HepG2 (cell line): ENCODE results near the gene TUT1. TPM values are rescaled to one million over a fixed set of nuclear protein-coding genes. Genes with fewer than 3 reads are reported as not detected.

ENCODE experiments used
- ATF7 ChIP-seq, 2 experiments: fragments of 450-650 bp in 1 of 2; sonication (generic) in 1 of 2; formaldehyde crosslinking in 1 of 2; IDR thresholded peaks; 2 replicates each; pipeline versions ENCODE4 v1.4.0 to v1.6.1; 2016 to 2020; ENCODE audit warnings: antibody characterized with exemption in 1 of 2, mild to moderate bottlenecking in 1 of 2, missing genetic modification reagents in 1 of 2
- ATRX ChIP-seq: sonication (generic); formaldehyde crosslinking; IDR thresholded peaks from 2 replicates; pipeline ENCODE4 v1.4.0; 2020; ENCODE audit warnings: missing genetic modification reagents, borderline replicate concordance
- CAMTA2 ChIP-seq: sonication (generic); formaldehyde crosslinking; IDR thresholded peaks from 2 replicates; pipeline ENCODE4 v1.4.0; 2020; ENCODE audit warnings: mild to moderate bottlenecking, missing genetic modification reagents, borderline replicate concordance
- EZH2 ChIP-seq: conservative IDR thresholded peaks from 2 replicates; pipeline ENCODE4 v1.6.1; 2012; ENCODE audit warnings: mild to moderate bottlenecking, low read depth, low read length, moderate library complexity
- FOXJ3 ChIP-seq: sonication (generic); formaldehyde crosslinking; IDR thresholded peaks from 2 replicates; pipeline ENCODE4 v1.4.0; 2020; ENCODE audit warnings: missing genetic modification reagents, mild to moderate bottlenecking, borderline replicate concordance
- FOXK2 ChIP-seq: fragments of 450-650 bp; IDR thresholded peaks from 2 replicates; pipeline ENCODE4 v1.6.1; 2016
- KAT2B ChIP-seq: fragments of 150-350 bp; IDR thresholded peaks from 2 replicates; pipeline ENCODE4 v1.6.1; 2014; ENCODE audit warnings: low read depth, low read length, borderline replicate concordance
- MBD4 ChIP-seq: IDR thresholded peaks from 2 replicates; pipeline ENCODE4 v1.6.1; 2012; ENCODE audit warnings: low read length, inconsistent platforms, borderline replicate concordance
- NCOR1 ChIP-seq: fragments of 200-600 bp; sonication (generic); IDR thresholded peaks from 2 replicates; pipeline ENCODE4 v1.7.0; 2017; ENCODE audit warnings: antibody characterized with exemption, low read length, borderline replicate concordance
- NONO ChIP-seq, 2 experiments: fragments of 450-650 bp in 1 of 2; sonication (generic) in 1 of 2; formaldehyde crosslinking in 1 of 2; IDR thresholded peaks in 1 of 2; conservative IDR thresholded peaks in 1 of 2; 2 replicates each; pipeline versions ENCODE4 v1.6.1 to v1.8.0; 2017 to 2022; ENCODE audit warnings: mild to moderate bottlenecking in 1 of 2, missing genetic modification reagents in 1 of 2, moderate library complexity in 1 of 2
- TCF7 ChIP-seq: sonication (generic); IDR thresholded peaks from 2 replicates; pipeline ENCODE4 v1.6.1; 2016; ENCODE audit warnings: antibody characterized with exemption, low read depth
- XBP1 ChIP-seq: sonication (generic); formaldehyde crosslinking; IDR thresholded peaks from 2 replicates; pipeline ENCODE4 v1.5.0; 2020; ENCODE audit warnings: missing genetic modification reagents
- ZFAT ChIP-seq: sonication (generic); formaldehyde crosslinking; conservative IDR thresholded peaks from 2 replicates; pipeline ENCODE4 v1.8.1; 2023; ENCODE audit warnings: missing genetic modification reagents, inconsistent platforms
- ZNF12 ChIP-seq: sonication (generic); formaldehyde crosslinking; IDR thresholded peaks from 2 replicates; pipeline ENCODE4 v1.5.0; 2020; ENCODE audit warnings: missing genetic modification reagents
- ZNF20 ChIP-seq: sonication (generic); formaldehyde crosslinking; IDR thresholded peaks from 2 replicates; pipeline ENCODE4 v1.4.0; 2020; ENCODE audit warnings: mild to moderate bottlenecking, moderate library complexity, missing genetic modification reagents
- ZNF296 ChIP-seq: sonication (generic); formaldehyde crosslinking; conservative IDR thresholded peaks from 2 replicates; pipeline ENCODE4 v1.5.0; 2020; ENCODE audit warnings: mild to moderate bottlenecking, missing genetic modification reagents
- ZNF350 ChIP-seq: sonication (generic); formaldehyde crosslinking; IDR thresholded peaks from 2 replicates; pipeline ENCODE4 v1.4.0; 2020; ENCODE audit warnings: mild to moderate bottlenecking, low read depth, missing genetic modification reagents, borderline replicate concordance
- ZSCAN25 ChIP-seq: sonication (generic); formaldehyde crosslinking; IDR thresholded peaks from 2 replicates; pipeline ENCODE4 v1.8.0; 2022; ENCODE audit warnings: mild to moderate bottlenecking, missing genetic modification reagents
- polyA plus RNA-seq, 8 experiments: library from polyadenylated mRNA; depleted of rRNA in 3 of 8; stranded (reverse) in 7 of 8; unstranded in 1 of 8; fragments of >200 nt; fragmentation: Illumina TruSeq in 4 of 8; extraction: Trizol in 4 of 8; gene quantifications; 2 replicates each; pipeline versions ENCODE4 v1.2.1 to v1.2.3, GENCODE V29; 2011 to 2016; ENCODE audit warnings: low read depth in 4 of 8, missing spikeins in 1 of 8, mixed read lengths in 1 of 8; ENCODE audit not compliant: insufficient read depth in 1 of 8
- total RNA-seq, 5 experiments: library from RNA; depleted of rRNA; stranded (reverse); fragments of >200 nt; fragmentation: Illumina TruSeq; extraction: Trizol; gene quantifications; 2 replicates each; pipeline ENCODE4 v1.2.3, GENCODE V29; 2016; ENCODE audit warnings: low read depth in 1 of 5
- TF ChIP-seq, protein P1 (sequence below): IDR thresholded peaks from 2 replicates; pipeline ENCODE4 v1.4.0; 2020; ENCODE audit warnings: mild to moderate bottlenecking, missing genetic modification reagents
- TF ChIP-seq, protein P2 (sequence below): sonication (generic); formaldehyde crosslinking; IDR thresholded peaks from 2 replicates; pipeline ENCODE4 v1.8.1; 2023; ENCODE audit warnings: mild to moderate bottlenecking, missing genetic modification reagents
- TF ChIP-seq, protein P3 (sequence below): sonication (generic); formaldehyde crosslinking; IDR thresholded peaks from 2 replicates; pipeline ENCODE4 v1.4.0; 2020; ENCODE audit warnings: missing genetic modification reagents

The TUT1 gene
- total and polyA plus RNA-seq, 2 of the 13 experiments (the other 11 are each of a cell fraction or from before 2014, with no cell fraction given): 9.7 to 14.3 TPM

DNA sequence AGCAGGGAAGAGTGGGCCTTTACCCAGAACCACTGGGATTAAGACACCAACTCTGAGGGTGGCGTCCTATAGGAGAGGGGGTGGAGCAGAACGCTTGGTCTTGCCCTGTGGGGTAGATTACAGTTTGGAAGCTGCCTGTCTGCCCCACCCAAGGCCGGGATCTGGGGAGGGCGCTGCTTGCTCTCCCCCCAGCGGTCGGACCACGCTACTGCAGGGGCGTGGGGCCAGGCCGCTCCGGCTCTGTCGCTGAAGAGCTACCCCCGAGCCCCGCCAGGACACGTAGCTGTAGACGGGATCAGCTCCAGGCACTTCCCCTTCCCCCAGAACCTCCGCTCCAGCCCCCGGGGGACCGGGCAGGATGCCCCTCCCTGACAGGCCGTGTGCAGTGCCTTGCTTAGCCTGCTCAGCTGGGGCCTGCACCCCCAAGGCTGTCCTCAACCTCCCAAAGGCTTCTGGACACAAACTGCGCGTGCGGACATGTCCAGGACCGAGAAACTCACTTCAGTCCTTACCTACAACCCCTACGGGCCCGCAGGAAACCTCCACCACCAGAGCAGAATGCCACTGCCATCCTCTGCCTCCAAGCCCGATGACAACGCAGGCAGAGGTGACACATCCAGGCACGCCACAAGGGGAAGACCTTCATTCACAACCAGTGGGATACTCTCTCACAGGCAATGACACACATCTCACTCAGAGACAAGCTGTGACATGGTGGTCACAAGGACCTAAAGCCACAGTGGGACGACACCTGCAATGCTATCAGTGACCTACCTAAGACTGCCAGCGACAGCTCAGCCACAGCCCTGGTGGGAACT lies 48.4 kb downstream of the TUT1 start (continued):
- TF ChIP-seq, protein P1, sequence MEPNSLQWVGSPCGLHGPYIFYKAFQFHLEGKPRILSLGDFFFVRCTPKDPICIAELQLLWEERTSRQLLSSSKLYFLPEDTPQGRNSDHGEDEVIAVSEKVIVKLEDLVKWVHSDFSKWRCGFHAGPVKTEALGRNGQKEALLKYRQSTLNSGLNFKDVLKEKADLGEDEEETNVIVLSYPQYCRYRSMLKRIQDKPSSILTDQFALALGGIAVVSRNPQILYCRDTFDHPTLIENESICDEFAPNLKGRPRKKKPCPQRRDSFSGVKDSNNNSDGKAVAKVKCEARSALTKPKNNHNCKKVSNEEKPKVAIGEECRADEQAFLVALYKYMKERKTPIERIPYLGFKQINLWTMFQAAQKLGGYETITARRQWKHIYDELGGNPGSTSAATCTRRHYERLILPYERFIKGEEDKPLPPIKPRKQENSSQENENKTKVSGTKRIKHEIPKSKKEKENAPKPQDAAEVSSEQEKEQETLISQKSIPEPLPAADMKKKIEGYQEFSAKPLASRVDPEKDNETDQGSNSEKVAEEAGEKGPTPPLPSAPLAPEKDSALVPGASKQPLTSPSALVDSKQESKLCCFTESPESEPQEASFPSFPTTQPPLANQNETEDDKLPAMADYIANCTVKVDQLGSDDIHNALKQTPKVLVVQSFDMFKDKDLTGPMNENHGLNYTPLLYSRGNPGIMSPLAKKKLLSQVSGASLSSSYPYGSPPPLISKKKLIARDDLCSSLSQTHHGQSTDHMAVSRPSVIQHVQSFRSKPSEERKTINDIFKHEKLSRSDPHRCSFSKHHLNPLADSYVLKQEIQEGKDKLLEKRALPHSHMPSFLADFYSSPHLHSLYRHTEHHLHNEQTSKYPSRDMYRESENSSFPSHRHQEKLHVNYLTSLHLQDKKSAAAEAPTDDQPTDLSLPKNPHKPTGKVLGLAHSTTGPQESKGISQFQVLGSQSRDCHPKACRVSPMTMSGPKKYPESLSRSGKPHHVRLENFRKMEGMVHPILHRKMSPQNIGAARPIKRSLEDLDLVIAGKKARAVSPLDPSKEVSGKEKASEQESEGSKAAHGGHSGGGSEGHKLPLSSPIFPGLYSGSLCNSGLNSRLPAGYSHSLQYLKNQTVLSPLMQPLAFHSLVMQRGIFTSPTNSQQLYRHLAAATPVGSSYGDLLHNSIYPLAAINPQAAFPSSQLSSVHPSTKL (CRISPR knock-in tag): 0 out of 2 replicates have a peak, but pooled peaks have one; percentile 16
- TF ChIP-seq ZNF296 (CRISPR knock-in tag): no peak
- no peak for TF ChIP-seq FOXJ3 (CRISPR knock-in tag)
- TF ChIP-seq NCOR1: no peak
- no peak for TF ChIP-seq ZNF20
- TF ChIP-seq NONO (IDR thresholded peaks at IDR 0.05): no peak
- no peak for TF ChIP-seq NONO (CRISPR knock-in tag; conservative IDR thresholded peaks at IDR 0.05)
- TF ChIP-seq ATRX (CRISPR knock-in tag): no peak
- no peak for TF ChIP-seq ATF7 (IDR thresholded peaks at IDR 0.05)
- no peak for TF ChIP-seq ATF7 (CRISPR knock-in tag; IDR thresholded peaks at IDR 0.05)
- no peak for TF ChIP-seq ZNF350 (CRISPR knock-in tag)
- no peak for TF ChIP-seq TCF7
- TF ChIP-seq, protein P2, sequence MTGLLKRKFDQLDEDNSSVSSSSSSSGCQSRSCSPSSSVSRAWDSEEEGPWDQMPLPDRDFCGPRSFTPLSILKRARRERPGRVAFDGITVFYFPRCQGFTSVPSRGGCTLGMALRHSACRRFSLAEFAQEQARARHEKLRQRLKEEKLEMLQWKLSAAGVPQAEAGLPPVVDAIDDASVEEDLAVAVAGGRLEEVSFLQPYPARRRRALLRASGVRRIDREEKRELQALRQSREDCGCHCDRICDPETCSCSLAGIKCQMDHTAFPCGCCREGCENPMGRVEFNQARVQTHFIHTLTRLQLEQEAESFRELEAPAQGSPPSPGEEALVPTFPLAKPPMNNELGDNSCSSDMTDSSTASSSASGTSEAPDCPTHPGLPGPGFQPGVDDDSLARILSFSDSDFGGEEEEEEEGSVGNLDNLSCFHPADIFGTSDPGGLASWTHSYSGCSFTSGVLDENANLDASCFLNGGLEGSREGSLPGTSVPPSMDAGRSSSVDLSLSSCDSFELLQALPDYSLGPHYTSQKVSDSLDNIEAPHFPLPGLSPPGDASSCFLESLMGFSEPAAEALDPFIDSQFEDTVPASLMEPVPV (CRISPR knock-in tag): no peak
- TF ChIP-seq KAT2B: no peak
- TF ChIP-seq, protein P3, sequence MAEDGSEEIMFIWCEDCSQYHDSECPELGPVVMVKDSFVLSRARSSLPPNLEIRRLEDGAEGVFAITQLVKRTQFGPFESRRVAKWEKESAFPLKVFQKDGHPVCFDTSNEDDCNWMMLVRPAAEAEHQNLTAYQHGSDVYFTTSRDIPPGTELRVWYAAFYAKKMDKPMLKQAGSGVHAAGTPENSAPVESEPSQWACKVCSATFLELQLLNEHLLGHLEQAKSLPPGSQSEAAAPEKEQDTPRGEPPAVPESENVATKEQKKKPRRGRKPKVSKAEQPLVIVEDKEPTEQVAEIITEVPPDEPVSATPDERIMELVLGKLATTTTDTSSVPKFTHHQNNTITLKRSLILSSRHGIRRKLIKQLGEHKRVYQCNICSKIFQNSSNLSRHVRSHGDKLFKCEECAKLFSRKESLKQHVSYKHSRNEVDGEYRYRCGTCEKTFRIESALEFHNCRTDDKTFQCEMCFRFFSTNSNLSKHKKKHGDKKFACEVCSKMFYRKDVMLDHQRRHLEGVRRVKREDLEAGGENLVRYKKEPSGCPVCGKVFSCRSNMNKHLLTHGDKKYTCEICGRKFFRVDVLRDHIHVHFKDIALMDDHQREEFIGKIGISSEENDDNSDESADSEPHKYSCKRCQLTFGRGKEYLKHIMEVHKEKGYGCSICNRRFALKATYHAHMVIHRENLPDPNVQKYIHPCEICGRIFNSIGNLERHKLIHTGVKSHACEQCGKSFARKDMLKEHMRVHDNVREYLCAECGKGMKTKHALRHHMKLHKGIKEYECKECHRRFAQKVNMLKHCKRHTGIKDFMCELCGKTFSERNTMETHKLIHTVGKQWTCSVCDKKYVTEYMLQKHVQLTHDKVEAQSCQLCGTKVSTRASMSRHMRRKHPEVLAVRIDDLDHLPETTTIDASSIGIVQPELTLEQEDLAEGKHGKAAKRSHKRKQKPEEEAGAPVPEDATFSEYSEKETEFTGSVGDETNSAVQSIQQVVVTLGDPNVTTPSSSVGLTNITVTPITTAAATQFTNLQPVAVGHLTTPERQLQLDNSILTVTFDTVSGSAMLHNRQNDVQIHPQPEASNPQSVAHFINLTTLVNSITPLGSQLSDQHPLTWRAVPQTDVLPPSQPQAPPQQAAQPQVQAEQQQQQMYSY (CRISPR knock-in tag): no peak
- TF ChIP-seq MBD4: no peak
- no peak for TF ChIP-seq ZNF12 (CRISPR knock-in tag)
- no peak for TF ChIP-seq XBP1
- TF ChIP-seq FOXK2: no peak
- no peak for TF ChIP-seq CAMTA2
- TF ChIP-seq ZFAT (CRISPR knock-in tag): no peak
- TF ChIP-seq ZSCAN25 (CRISPR knock-in tag): no peak
- no peak for TF ChIP-seq EZH2
